HG03064 (cell line): Measurements from ENCODE around the gene CHMP2B.

Experiments
- ATAC-seq: cut with Tn5 transposase; IDR thresholded peaks from one replicate; pipeline ENCODE4 v1.9.1; 2021; ENCODE audit warnings: low read depth; ENCODE audit not compliant: unreplicated experiment

Gene CHMP2B

DNA sequence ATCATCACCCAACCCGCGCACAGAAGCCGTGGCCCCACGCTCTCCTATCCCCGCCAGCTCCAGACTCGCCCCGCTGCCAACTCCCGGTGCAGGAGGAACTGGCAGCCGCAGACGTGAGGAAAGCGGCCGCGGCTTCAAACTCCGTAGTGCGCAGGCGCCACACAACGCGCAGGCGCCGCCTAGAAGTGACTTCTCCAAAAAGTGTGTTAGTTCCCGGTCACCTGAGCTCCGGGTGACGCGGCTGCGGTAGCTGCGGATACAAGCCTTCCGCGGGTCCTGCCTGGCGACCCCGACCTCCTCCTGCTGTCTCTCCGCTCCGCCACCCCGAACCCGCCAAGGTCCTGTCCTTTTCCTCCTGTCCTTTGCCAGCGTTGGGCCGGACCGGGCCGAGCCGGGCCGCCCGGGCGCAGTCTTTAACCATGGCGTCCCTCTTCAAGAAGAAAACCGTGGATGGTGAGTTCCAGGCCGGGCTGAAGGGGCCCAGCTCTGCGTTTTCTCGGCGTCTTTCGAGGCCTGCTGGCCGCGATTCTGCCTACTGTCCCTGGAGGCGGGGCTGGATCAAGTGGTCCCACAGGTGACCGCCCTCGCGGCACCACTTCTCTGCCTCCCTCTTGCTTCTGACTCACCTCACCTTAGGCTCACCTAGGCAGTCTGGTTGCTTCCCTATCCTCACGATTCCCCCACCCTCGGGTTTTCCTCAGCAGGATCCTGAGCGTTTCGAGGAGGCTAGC, at the start of gene CHMP2B:
Gene CHMP2B, plus strand, starts transcription at position 206 of the 731 bp plus-strand sequence. Its CDS starts 214 bp downstream, at position 420.
- peak; percentile 97 for ATAC-seq

GRCh38 chr3:87179642-87180041, 47.5 kb upstream of the CHMP2B start:
- no peak for ATAC-seq

DNA sequence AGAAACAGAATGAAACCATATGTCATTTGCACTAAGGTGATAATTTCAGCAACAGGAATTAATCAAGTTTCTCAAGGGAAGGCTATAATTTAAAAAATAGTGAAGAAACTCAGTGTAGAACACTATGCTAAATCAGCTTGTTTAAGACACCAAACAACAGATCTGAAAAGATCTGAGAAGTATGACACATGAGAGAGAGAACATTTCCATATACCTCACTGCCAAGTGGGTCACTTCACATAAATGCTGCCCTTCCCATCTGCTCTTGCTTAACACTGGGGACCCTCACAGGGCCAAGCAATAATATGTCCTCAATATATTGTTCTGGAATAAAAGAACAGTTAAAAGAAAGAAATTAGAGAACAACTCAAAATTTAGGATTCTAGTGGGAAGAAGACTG, 45.6 kb upstream of the CHMP2B start:
- no peak for ATAC-seq

DNA sequence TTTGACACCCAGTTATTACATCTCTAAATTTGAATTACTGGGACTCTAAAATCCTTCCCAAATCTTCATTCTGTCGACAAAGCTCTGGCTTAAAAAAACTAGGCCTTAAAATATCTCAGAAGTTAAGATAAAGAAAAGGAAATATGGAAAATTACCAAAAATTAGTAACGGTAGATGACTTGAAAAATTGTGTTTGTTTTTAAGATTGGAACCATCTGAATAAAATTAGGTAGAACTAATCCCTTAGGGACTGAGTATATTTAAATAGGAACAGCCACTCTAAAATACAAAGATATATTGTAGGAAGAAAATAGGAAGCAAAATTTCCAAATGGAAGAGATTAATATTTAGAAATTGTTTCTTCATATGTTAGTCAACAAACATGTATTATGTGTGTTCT, 45.1 kb upstream of the CHMP2B start:
- no peak for ATAC-seq

DNA sequence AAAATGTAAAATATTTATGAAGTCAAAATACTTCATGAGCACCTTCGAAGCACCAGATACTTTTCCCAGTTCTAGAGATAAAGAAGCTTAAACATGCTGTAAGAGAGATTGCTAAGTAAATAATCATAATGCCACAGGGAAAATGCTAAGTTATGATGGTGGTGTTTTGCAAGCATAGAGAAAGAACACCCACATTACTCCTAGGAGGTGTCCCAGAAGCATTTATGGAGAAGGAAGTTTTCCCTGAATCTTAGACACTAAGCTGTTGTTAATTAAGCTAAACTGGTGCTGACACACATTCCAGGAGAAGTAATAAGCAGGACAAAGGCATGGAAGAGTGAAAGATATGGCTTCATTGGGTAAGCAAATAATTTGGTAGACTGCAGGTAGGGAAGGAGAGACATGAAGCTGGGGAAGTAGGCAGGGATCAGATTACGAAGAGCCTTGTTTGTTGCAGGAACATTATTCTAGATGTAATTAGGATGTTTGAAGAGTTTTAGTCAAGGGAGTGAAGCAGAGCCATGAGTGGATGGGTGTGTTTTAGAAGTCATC, 40.4 kb upstream of the CHMP2B start:
- ATAC-seq: no peak

DNA sequence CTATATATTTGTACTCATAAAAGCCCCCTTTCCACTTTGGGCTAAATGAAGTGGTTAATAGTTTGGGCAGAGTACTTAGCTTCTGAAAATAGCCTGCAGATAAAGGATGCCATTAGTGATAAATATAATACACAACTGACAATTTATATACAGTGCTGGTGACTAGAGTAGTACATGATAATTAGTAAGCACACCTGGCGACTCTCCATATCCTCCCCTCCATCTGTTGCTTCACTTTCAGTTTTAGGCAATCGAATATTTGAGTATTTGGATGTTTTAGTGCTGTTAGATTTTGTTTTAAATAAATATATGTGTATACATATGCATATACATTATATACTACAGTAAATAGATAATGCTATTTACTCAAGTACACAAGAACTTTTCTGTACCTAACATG, 35.9 kb upstream of the CHMP2B start:
- no peak for ATAC-seq

DNA sequence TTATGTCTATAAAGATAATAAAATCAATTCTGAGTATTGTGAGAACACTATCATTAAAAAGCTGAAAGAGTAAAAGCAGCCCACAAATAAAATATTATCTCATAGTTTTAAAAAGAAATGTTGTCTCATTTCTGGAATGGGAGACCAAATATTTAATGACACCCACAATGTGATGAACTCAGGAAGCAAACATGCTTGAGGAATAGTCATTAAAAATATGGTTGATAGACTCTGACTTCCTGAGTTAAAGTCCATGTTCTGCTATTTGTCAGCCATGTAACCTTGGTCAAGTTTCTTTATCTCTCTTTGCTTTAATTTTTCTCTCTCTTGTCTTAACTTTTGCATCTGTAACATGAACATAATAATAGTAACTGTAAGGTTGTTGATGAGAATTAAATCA, 35.5 kb upstream of the CHMP2B start:
- ATAC-seq: no peak

DNA sequence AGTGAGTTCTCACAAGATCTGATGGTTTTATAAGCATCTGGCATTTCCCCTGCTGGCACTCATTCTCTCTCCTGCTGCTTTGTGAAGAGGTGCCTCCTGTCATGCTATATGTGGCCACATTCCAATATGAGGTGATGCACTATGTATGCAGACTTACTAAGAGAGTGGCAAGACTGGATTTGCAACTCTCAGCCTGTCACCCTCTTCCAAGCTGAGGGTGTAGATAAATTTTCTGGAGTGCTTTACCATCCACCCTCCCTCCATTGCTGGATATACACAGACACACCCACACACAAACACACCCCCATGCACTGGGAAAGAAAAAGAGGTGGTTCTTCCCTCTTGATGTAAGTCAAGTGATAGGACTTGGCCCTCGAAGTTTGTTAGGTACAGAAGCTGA, 30.2 kb upstream of the CHMP2B start:
- no peak for ATAC-seq

DNA sequence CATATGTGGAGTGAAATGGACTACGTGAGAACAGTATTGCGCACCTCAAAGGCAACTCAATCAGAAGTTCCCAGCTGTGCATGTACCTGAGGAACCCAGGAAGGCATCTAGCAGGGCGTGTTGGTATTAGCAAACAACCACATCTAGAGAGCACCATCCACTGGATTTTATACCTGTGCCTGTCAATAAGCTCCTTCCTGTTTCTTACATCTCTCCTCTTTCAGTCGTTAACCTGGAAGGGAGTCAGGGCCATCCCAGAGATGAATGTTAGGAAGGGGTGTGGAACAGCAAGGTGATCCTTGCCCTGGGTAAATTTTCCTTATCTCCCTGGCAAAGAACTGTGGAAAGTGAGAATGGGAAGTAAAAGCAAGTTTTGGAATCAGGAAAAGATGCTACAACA, 29.6 kb upstream of the CHMP2B start:
- no peak for ATAC-seq

DNA sequence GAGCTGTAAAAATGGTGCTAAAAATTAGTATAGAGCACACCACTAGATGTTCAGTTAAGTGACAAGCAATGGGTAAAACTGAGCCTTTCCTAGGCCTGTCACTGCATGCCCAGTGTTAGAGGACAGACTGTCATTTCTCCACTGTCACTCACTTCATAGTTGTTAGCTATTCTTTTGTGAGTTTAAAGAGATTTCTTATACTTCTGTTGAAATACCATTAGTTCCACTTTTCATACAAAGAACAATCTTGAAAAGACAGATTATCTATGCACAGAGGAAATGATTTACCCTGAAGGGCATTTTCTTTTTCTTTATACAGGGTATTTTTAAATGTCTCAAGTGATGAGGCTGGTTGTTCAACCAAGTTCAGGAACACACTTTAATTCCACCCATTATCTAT, 28.3 kb upstream of the CHMP2B start:
- ATAC-seq: no peak

DNA sequence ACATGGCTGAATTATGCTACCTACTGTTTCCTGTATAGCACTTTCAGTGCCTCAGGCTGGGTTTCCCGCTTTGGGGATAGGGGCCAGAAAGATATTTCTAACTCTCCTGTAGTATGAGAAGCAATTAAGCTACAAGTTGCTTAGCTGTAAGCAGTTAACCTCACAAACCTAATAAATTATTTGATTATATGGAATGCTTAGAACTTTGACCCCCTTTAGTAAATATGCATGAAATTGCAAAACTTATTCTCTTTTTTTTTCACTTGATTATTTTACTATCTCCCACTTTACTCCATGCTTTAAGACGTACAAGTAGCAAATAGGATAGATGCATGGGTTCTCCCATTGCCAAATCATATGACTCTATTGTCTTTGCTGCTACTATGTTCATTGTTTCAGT, 27.5 kb upstream of the CHMP2B start:
- ATAC-seq: no peak

DNA sequence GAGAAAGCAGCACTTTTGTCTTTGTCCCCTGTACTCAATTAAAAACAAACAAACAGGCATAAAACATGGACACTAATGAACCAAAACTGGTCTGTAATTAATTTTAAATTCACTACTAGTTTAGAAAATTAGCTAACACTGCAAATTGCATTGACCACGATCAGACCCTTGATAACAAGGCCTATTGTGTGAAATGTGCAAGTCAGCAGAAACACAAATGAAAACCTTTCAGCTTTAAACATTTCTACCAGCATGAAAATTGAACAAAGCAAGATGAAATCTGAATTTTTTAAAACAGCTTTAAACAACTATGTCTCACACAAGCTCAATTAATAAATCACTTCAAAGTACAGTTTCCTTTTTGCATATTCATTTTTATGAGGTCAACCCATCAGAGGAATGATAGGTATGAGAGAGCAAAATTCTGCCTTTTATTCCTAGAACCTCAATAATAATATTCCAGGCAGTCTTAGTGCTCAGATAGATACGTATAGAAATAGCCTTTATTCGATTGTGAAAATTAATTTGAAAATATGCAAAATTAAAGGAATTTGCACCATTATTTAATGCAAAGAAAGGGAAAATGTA, 27.0 kb upstream of the CHMP2B start:
- ATAC-seq: no peak

DNA sequence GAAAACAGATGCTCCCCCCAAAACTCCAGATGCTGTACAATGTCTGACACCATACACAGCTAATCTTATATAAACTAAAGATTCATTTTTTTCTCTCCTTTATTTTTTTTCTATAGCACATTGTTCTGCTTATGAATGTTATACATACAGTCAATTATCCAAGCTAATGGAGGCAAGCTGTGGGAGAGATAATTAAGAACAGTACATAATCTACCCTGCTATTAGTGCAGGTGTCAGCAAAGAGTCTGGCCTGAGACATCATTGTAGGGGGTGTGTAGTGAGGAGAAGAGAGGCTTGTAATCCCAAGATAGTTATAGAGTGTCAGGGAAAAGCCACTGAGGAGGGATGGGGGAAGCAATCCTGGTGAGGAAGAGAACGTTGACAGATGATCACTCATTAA, 25.4 kb upstream of the CHMP2B start:
- ATAC-seq: no peak

- ATAC-seq: no peak
Observed at GRCh38 chr3:87203809-87204208, 23.3 kb upstream of the CHMP2B start.

- ATAC-seq: no peak
Observed at GRCh38 chr3:87206070-87206469, 21.0 kb upstream of the CHMP2B start.

DNA sequence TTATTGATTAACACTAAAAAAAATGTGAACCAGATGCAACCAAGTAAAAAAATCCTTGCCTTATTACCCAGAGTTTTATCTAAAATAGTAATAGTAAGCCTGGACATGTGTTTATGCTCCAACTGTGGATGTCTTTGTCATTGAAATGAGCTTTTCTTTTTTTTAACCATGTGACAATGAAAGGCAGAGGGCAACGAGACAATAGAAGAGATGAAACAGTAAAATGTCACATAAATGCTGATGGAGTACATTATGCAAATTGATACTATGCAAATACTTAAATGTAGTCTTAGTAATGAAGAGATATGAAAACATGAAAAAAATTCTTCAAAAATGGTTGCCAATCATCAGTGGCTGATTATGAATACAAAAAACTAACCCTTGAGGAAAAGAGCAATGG, 20.5 kb upstream of the CHMP2B start:
- ATAC-seq: no peak

DNA sequence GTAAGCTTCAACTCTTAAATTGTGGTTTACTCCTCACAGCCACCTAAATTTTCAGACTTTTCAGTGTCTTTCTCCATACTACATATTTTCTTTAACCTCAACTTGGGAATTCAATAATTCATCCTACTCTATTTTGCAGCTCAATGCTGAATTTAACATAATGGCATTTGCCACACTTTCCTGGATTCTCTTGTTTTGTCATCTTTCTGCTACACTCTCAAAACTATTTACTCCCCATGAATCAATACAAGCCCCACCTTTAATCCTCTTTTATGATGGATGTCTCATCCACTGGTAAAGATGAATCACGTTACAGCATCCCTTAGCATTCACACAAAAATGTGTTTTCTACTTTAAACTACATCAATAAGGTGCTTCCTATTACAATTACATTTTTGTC, 19.6 kb upstream of the CHMP2B start:
- no peak for ATAC-seq

DNA sequence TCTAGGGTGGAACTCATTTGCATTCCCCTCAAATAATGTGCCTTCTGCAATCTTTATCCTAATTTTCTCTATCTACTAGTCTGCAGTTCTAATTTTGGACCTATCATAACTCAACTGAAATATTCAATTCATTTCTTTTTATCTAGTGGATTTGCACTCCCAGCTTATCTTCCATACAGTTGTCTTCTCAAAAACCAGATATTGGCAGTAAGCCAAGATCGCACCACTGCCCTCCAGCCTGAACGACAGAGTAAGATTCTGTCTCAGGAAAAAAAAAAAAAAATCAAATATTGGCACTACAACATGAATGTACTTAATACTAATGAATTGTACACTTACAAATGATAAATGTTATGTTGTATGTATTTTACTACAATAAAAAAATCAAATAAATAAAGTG, 18.0 kb upstream of the CHMP2B start:
- no peak for ATAC-seq

- ATAC-seq: no peak
Observed at GRCh38 chr3:87218560-87218959, 8.5 kb upstream of the CHMP2B start.

- no peak for ATAC-seq
Observed at GRCh38 chr3:87219611-87220010, 7.5 kb upstream of the CHMP2B start.

DNA sequence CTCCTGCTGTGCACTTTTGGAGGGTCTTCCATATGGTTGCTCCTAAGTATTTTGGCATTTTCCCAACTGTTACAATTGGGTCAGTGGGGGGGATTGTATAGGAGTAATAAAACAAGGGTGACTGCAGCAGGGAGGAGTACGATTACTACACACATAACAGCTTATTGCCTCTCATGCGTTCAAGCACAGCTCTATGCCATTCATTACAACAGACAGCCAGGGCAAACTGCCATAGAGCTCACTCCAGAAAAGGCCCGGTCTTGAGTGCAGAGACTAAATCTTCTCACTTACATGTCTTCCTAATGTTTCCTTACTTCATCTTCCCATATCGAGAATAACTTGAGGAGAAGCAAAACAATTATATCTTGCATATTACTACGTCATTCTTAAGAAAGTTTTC, 1.4 kb upstream of the CHMP2B start:
- ATAC-seq: no peak

GRCh38 chr3:87227835-87228144, 681 bp downstream of the CHMP2B start:
- ATAC-seq: no peak
